GM10266 (cell line): Measurements from ENCODE around the gene TMEM50B.
"Not testable (repeated sequence)": the region's sequence is repeated elsewhere in the genome, so short reads cannot be mapped to it uniquely, and the experiment has no call there.

Source experiments
- DNase-seq: peaks from one replicate; pipeline ENCODE4 v3.0.0; 2012; ENCODE audit errors: extremely low spot score
- TF ChIP-seq, protein P1 (sequence below): IDR thresholded peaks from 2 replicates; pipeline ENCODE4 v1.5.1; 2012; ENCODE audit warnings: mild to moderate bottlenecking, low read depth; ENCODE audit not compliant: control insufficient read depth, insufficient read depth; ENCODE audit errors: missing control alignments

The TMEM50B gene

DNA sequence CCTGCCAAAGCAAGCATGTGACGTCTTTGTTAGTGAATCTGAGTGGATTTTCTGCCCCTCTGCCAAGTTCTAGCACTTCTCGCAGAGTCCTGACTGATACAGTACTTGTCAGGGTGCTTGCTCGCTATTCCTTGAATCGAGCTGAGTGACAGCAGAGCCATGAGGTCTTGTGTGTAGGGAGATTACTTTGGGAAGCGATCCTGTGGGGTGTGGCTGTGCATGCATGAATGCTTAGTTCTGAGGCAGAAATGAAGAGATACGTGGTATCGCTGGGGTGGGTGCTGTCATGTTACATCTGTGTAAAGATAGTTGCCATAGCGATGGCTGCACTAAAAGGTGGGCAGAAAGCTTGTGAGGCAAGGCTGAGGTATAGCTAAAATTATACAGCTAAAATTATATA, 31.1 kb upstream of the TMEM50B start:
- TF ChIP-seq, protein P1, sequence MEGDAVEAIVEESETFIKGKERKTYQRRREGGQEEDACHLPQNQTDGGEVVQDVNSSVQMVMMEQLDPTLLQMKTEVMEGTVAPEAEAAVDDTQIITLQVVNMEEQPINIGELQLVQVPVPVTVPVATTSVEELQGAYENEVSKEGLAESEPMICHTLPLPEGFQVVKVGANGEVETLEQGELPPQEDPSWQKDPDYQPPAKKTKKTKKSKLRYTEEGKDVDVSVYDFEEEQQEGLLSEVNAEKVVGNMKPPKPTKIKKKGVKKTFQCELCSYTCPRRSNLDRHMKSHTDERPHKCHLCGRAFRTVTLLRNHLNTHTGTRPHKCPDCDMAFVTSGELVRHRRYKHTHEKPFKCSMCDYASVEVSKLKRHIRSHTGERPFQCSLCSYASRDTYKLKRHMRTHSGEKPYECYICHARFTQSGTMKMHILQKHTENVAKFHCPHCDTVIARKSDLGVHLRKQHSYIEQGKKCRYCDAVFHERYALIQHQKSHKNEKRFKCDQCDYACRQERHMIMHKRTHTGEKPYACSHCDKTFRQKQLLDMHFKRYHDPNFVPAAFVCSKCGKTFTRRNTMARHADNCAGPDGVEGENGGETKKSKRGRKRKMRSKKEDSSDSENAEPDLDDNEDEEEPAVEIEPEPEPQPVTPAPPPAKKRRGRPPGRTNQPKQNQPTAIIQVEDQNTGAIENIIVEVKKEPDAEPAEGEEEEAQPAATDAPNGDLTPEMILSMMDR: no peak
- DNase-seq: no peak

DNA sequence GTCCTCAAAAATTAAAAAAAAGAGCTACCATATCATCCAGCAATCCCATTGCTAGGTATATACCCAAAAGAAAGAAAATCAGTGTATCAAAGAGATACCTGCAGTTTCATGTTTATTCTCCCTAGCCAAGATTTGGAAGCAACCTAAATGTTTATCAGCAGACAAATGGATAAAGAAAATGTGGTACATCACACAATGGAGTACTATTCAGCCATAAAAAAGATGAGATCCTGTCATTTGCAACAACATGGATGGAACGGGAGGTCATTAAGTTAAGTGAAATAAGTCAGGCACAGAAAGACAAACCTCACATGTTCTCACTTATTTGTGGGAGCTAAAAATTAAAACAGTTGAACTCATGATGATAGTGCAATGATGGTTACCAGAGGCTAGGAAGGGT, 27.2 kb upstream of the TMEM50B start:
- not testable (repeated sequence) for DNase-seq

DNA sequence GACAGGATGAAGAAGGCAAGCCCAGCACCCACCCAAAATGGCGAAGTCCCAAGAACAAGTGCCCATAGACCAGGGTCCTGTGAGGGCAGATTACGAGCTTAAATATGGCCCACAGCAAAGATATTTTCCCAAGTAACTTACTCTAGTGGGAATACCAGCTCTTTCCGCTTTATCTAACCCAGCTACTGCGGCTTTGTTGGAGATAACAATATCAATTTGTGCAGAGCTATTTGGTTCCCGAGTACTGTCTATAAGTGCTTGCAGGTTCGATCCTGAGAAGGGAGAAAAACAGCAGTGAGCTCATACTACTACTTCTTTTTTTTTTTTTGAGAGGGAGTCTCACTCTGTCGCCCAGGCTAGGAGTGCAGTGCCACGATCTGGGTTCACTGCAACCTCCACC, 26.1 kb upstream of the TMEM50B start:
- DNase-seq: no peak
- TF ChIP-seq, protein P1: no peak

DNA sequence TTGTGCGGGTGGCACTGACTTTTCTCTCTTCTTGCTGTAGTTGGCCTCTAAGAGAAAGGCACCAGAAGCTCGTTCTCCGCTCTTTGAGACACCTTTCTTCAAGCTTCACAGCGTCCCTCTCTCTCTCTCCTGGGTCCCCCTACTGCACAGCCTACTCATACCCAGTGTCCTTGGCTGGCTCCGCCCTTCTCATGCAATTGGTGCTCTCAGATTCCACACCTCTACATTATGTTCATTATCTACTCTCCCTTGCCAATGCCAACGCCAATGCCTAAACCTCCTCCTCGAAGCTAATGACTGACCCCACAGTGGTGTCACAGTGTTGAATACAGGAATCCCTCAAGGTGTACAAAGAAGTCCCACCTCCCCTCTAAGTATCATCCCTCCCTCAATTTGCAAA, 16.6 kb upstream of the TMEM50B start:
- no peak for DNase-seq
- TF ChIP-seq, protein P1: no peak

DNA sequence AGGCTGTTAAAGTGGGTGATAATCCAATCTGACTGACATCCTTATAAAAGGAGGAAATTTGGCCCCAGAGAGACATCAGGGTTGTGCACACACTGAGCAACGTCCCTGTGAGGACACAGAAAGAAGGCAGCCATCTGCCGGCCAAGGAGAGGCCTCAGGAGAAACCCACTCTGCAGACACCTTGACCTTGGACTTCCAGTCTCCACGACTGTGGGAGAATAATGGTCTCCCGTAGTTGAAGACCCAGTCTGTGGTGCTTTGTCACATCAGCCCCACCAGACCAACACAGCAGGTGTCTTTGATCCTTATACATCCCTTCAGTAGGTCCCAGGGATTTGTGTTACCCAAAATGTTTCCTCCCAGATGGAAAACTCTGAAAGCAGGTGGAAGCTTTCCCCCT, 16.0 kb upstream of the TMEM50B start:
- TF ChIP-seq, protein P1: no peak
- no peak for DNase-seq

DNA sequence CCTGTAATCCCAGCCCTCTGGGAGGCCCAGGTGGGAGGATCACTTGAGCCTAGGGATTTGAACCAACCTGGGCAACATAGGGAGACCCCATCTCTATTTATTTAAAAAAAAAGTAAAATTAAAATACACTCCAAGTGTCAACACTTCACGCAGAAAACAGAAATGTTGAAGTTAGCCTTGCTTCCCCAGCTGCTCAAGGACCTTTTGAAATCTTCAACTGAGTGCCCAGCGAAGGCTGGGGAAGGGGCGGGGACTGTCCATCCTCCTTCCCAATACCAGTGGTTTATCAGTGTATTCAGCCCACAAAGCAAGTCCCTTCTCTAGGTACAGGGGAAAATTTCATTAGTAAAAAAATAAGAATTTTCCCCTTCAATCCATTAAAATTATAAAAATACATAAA, 14.0 kb upstream of the TMEM50B start:
- DNase-seq: no peak
- TF ChIP-seq, protein P1: no peak

DNA sequence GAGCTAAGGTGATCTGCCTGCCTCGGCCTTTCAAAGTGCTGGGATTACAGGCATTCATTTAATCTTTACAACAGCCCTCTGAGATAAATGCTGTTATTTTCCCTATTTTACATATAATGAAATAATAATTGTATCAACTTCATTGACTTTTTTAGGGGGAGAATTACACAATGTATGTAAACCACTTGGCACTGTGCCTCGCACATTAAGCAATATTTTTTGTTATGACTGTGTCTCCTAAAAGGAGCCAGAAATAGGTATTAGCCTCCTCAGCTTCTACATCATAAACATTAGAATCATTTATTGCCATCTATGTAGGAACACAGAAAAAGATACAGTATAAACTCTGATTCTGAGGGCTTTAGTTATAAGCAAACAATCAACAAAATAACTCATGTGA, 12.8 kb upstream of the TMEM50B start:
- TF ChIP-seq, protein P1: no peak
- no peak for DNase-seq

DNA sequence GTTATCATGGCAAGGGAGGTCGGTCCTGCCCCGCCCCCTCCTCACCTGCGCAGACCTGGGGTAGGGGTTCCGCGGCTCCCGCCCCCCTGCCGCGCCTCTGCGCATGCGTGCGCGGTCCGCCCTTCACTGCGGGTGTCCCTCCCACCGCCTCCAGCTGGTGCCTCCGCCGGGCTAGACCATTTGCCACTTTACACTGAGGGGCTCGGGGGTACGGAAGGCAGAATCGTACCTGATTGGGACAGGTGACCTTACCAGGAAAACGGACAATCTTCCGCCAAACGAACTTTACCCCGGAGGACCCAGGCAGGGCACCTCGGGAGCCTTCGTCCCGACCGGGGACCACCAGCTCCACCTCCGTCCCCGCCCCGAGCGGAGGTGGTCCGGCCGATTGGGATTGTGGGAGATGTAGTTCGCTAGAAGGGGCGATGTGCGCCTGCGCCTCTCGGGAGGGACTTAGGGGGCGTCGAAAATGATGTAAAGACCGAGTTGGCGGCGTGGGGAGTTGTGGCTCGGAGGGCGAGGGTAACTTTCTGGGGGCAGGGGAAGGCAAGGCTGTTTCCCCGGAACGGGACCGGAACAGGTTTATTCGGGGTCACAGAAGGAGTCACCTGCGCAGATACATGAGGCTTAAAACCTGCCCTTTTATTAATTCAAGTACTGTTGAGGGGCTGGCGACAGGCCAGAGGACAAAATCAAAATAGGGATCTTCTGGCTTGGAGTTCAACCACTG, 11.8 kb upstream of the TMEM50B start, which contains the start of gene DNAJC28:
Gene DNAJC28 (minus strand): TSS at position 344 of the 730 bp plus-strand sequence. CDS start 2,323 bp downstream, outside the sequence.
- TF ChIP-seq, protein P1: no peak
- DNase-seq: peak; percentile 93
